Measurements from ENCODE around the gene BBS10. TPM values are rescaled to one million over a fixed set of nuclear protein-coding genes. Genes with fewer than 3 reads are reported as not detected.
"Not testable (repeated sequence)": the region's sequence is repeated elsewhere in the genome, so short reads cannot be mapped to it uniquely, and the experiment has no call there.

Gene BBS10
- total RNA-seq, 6 experiments from 2014 or later: 3.6 to 6.2 (median 5.3) TPM

- ATAC-seq (no peak), DNase-seq (no peak)
- TF ChIP-seq CTCF (IDR thresholded peaks at IDR 0.05) (no peak), POLR2A (IDR thresholded peaks at IDR 0.05) (no peak)
- 91% methylated on average over 5 of the region's 5 CpGs for WGBS (ENCODE audit: insufficient coverage, low coverage, low lambda C conversion rate, missing lambda C conversion rate)
- Histone ChIP-seq H3K4me3 (no peak overlapping the region), H3K9me3 (no peaks in the 10 kb centered on the region), H3K4me1 (no peaks in the 10 kb centered on the region), H3K27me3 (no peaks in the 10 kb centered on the region), H3K27ac (no peak overlapping the region), H3K36me3 (no peaks in the 10 kb centered on the region)
- intact Hi-C loops (cut with DNase I): no loop called here
These were observed 18.6 kb downstream of the BBS10 start for GRCh38 chr12:76329606-76330005.

GRCh38 chr12:76329159-76329558 is 19.1 kb downstream of the BBS10 start:
- no peak overlapping the region for H3K4me3 ChIP-seq
- H3K36me3 ChIP-seq: no peaks in the 10 kb centered on the region
- no peak for ATAC-seq
- 83% methylated on average over 2 of the region's 2 CpGs for WGBS (ENCODE audit: insufficient coverage, low coverage, low lambda C conversion rate, missing lambda C conversion rate)
- no peaks in the 10 kb centered on the region for H3K9me3 ChIP-seq
- intact Hi-C loops (cut with DNase I): no loop called here
- H3K27ac ChIP-seq: no peak overlapping the region
- H3K4me1 ChIP-seq: no peaks in the 10 kb centered on the region
- TF ChIP-seq POLR2A (IDR thresholded peaks at IDR 0.05) (no peak), CTCF (IDR thresholded peaks at IDR 0.05) (no peak)
- H3K27me3 ChIP-seq: no peaks in the 10 kb centered on the region
- no peak for DNase-seq

GRCh38 chr12:76319595-76320319 is 28.5 kb downstream of the BBS10 start:
- DNase-seq; H3K27me3 ChIP-seq; H3K4me3 ChIP-seq; H3K36me3 ChIP-seq; intact Hi-C loops (cut with DNase I); ATAC-seq; H3K4me1 ChIP-seq; H3K27ac ChIP-seq; H3K9me3 ChIP-seq: not testable (repeated sequence)
- 93% methylated on average over 4 of the region's 32 CpGs for WGBS (ENCODE audit: insufficient coverage, low coverage, low lambda C conversion rate, missing lambda C conversion rate)

- H3K9me3 ChIP-seq: no peaks in the 10 kb centered on the region
- no peaks in the 10 kb centered on the region for H3K36me3 ChIP-seq
- H3K27me3 ChIP-seq: no peaks in the 10 kb centered on the region
- no peak overlapping the region for H3K27ac ChIP-seq
- H3K4me1 ChIP-seq: no peaks in the 10 kb centered on the region
- intact Hi-C loops (cut with DNase I): no loop called here
- DNase-seq (no peak), ATAC-seq (no peak)
- H3K4me3 ChIP-seq: no peak overlapping the region
- TF ChIP-seq POLR2A (IDR thresholded peaks at IDR 0.05): no peak
- TF ChIP-seq CTCF (IDR thresholded peaks at IDR 0.05): no peak
- WGBS (ENCODE audit: insufficient coverage, low coverage, low lambda C conversion rate, missing lambda C conversion rate): 86% methylated on average over 1 of the region's 1 CpG
These were observed 29.2 kb downstream of the BBS10 start for GRCh38 chr12:76318773-76319594.

- intact Hi-C loops (cut with DNase I): no loop called here
- ATAC-seq (no peak), DNase-seq (no peak)
- Histone ChIP-seq H3K27me3 (no peaks in the 10 kb centered on the region), H3K27ac (no peak overlapping the region), H3K36me3 (no peaks in the 10 kb centered on the region), H3K9me3 (no peaks in the 10 kb centered on the region), H3K4me1 (no peaks in the 10 kb centered on the region), H3K4me3 (no peak overlapping the region)
- TF ChIP-seq POLR2A (IDR thresholded peaks at IDR 0.05) (no peak), CTCF (IDR thresholded peaks at IDR 0.05) (no peak)
- 63% methylated on average over 1 of the region's 1 CpG for WGBS (ENCODE audit: insufficient coverage, low coverage, low lambda C conversion rate, missing lambda C conversion rate)
These were observed 30.2 kb downstream of the BBS10 start for GRCh38 chr12:76317976-76318375.

All from right lobe of liver (tissue), 6 donors.